ENCODE results near the gene DUOXA2.
"Not testable (repeated sequence)": the region's sequence is repeated elsewhere in the genome, so short reads cannot be mapped to it uniquely, and the experiment has no call there.

DUOXA2 gene

GRCh38 chr15:45097466-45097865 lies 16.7 kb upstream of the DUOXA2 start:
- Histone ChIP-seq H3K27me3 (ENCODE audit: control insufficient read depth in 1 of 2, insufficient read depth in 2 of 2, low read length in 2 of 2) (peaks cover 0 to 4% of the 10 kb centered on the region in 2 donors), H3K9me3 (ENCODE audit: control insufficient read depth in 2 of 2, low read length in 2 of 2) (no peaks in the 10 kb centered on the region), H3K4me1 (ENCODE audit: control insufficient read depth, insufficient read depth, low read length) (no peaks in the 10 kb centered on the region), H3K4me3 (ENCODE audit: low read length in 2 of 2) (no peak overlapping the region), H3K27ac (ENCODE audit: low read length) (no peak overlapping the region), H3K9ac (ENCODE audit: low read length in 2 of 2) (no peak overlapping the region), H3K36me3 (ENCODE audit: control insufficient read depth in 2 of 2, insufficient read depth in 2 of 2, low read length in 2 of 2) (no peaks in the 10 kb centered on the region)

DNA sequence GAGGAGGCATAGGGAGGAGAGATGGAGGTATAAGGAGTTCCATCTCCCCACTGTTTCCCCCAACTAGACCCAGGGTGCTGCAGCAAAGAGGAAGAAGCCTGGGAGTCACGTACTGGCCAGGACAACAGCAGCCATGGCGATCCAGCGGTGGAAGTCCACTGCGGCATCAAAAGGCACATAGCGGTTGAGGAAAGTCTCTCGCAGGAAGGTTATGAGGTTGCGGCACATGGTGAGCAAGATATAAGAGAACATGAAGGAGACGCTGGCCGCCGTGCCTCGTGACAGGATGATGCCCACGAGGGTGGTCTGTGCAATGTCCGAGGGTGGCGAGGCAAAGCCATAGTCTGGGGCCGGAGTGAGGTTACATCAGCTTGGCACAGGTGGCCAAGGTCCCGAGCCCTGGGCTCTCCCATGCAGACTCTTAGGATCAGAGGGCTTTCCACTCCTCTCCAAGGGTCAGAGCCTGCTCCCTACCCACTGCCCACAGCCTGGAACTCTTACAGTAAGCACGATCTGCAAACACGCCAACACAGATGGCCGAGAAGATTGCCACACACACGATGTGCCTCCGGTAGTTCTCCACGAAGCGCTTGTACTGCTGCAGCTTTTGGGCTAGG lies 14.5 kb upstream of the DUOXA2 start:
- no peaks in the 10 kb centered on the region for H3K4me1 ChIP-seq (ENCODE audit: control insufficient read depth, insufficient read depth, low read length)

DNA sequence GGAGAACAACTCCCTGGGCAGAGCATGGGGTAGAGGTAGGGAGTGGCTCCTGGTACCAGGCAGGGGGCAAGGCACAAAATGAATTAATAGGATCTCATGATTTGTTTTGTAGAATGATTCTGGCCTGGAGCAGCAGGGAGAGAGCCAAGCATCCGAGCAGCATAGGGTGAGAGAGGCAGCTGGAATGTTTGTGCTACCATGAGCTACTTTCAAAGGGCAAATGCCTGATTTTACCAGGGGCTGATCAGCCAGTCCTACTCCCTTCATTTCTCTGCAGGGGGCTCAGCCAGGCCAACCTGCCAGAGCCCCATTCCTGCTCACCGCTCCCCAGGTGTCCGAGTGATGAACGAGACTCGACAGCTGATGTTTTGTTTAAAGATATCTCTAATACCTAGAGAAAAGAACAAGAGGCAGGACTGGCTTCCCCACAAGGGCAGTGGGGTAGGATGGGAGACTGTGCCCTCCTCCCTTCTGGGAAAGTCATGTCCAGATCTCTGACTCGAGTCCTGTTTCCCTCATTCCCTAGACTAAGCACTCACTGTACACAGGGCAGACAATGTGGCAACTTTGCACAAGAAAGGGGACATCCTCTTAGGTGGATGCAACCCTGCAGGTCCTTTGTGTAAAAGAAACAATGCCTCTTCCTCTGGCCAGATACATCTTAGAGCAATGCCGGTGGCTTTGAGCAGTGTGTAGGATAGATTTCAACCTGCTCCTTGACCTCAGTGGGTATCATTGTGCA lies 13.1 kb upstream of the DUOXA2 start:
- Histone ChIP-seq H3K9me3 (ENCODE audit: control insufficient read depth in 2 of 2, low read length in 2 of 2) (no peaks in the 10 kb centered on the region), H3K9ac (ENCODE audit: low read length in 2 of 2) (no peak overlapping the region), H3K27ac (ENCODE audit: low read length) (no peak overlapping the region), H3K27me3 (ENCODE audit: control insufficient read depth in 1 of 2, insufficient read depth in 2 of 2, low read length in 2 of 2) (peaks cover 0 to 4% of the 10 kb centered on the region in 2 donors), H3K36me3 (ENCODE audit: control insufficient read depth in 2 of 2, insufficient read depth in 2 of 2, low read length in 2 of 2) (no peaks in the 10 kb centered on the region), H3K4me1 (ENCODE audit: control insufficient read depth, insufficient read depth, low read length) (no peaks in the 10 kb centered on the region), H3K4me3 (ENCODE audit: low read length in 2 of 2) (no peak overlapping the region)

More for the DNA sequence above, 14.5 kb upstream of the DUOXA2 start:
- no peak overlapping the region for H3K4me3 ChIP-seq (ENCODE audit: low read length in 2 of 2)
- H3K27me3 ChIP-seq (ENCODE audit: control insufficient read depth in 1 of 2, insufficient read depth in 2 of 2, low read length in 2 of 2) = peaks cover 0 to 4% of the 10 kb centered on the region in 2 donors
- no peaks in the 10 kb centered on the region for H3K36me3 ChIP-seq (ENCODE audit: control insufficient read depth in 2 of 2, insufficient read depth in 2 of 2, low read length in 2 of 2)
- H3K27ac ChIP-seq (ENCODE audit: low read length) = no peak overlapping the region
- no peak overlapping the region for H3K9ac ChIP-seq (ENCODE audit: low read length in 2 of 2)
- H3K9me3 ChIP-seq (ENCODE audit: control insufficient read depth in 2 of 2, low read length in 2 of 2) = no peaks in the 10 kb centered on the region

DNA sequence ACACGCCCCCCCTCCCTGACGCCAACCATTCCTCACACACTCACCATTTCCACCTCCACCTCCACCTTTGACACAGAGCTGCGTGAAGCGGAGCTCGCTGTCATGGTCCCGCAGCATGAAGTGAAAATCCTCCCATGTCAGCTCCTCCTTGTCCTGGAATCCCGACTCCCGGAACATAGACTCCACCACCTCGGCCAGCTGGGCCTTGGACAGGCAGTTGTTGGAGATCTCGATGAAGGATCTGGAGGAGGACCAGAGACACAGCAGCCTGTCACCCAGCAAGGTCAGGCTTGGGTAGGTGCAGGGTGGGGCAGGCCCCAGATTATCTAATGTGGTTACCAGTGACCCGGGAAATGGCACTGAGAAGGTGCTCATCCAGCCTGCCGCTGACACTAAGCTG lies 12.4 kb upstream of the DUOXA2 start:
- Histone ChIP-seq H3K4me1 (ENCODE audit: control insufficient read depth, insufficient read depth, low read length) (no peaks in the 10 kb centered on the region), H3K27me3 (ENCODE audit: control insufficient read depth in 1 of 2, insufficient read depth in 2 of 2, low read length in 2 of 2) (peaks cover 0 to 4% of the 10 kb centered on the region in 2 donors), H3K36me3 (ENCODE audit: control insufficient read depth in 2 of 2, insufficient read depth in 2 of 2, low read length in 2 of 2) (no peaks in the 10 kb centered on the region), H3K9me3 (ENCODE audit: control insufficient read depth in 2 of 2, low read length in 2 of 2) (no peaks in the 10 kb centered on the region), H3K27ac (ENCODE audit: low read length) (no peak overlapping the region), H3K4me3 (ENCODE audit: low read length in 2 of 2) (no peak overlapping the region), H3K9ac (ENCODE audit: low read length in 2 of 2) (no peak overlapping the region)

GRCh38 chr15:45102226-45102625 lies 11.9 kb upstream of the DUOXA2 start:
- no peaks in the 10 kb centered on the region for H3K9me3 ChIP-seq (ENCODE audit: control insufficient read depth in 2 of 2, low read length in 2 of 2)
- no peak overlapping the region for H3K27ac ChIP-seq (ENCODE audit: low read length)
- no peak overlapping the region for H3K9ac ChIP-seq (ENCODE audit: low read length in 2 of 2)
- no peak overlapping the region for H3K4me3 ChIP-seq (ENCODE audit: low read length in 2 of 2)
- H3K27me3 ChIP-seq (ENCODE audit: control insufficient read depth in 1 of 2, insufficient read depth in 2 of 2, low read length in 2 of 2) = peaks cover 0 to 4% of the 10 kb centered on the region in 2 donors
- H3K36me3 ChIP-seq (ENCODE audit: control insufficient read depth in 2 of 2, insufficient read depth in 2 of 2, low read length in 2 of 2) = no peaks in the 10 kb centered on the region
- H3K4me1 ChIP-seq (ENCODE audit: control insufficient read depth, insufficient read depth, low read length) = no peaks in the 10 kb centered on the region

- H3K9ac ChIP-seq (ENCODE audit: low read length in 2 of 2); H3K4me1 ChIP-seq (ENCODE audit: control insufficient read depth, insufficient read depth, low read length); H3K4me3 ChIP-seq (ENCODE audit: low read length in 2 of 2); H3K27ac ChIP-seq (ENCODE audit: low read length); H3K9me3 ChIP-seq (ENCODE audit: control insufficient read depth in 2 of 2, low read length in 2 of 2); H3K36me3 ChIP-seq (ENCODE audit: control insufficient read depth in 2 of 2, insufficient read depth in 2 of 2, low read length in 2 of 2): not testable (repeated sequence)
- H3K27me3 ChIP-seq (ENCODE audit: control insufficient read depth in 1 of 2, insufficient read depth in 2 of 2, low read length in 2 of 2) = peaks cover under 1 to 13% of the 10 kb centered on the region in 2 donors
These were observed 10.0 kb upstream of the DUOXA2 start for GRCh38 chr15:45104170-45104569.

GRCh38 chr15:45105586-45105985 lies 8.5 kb upstream of the DUOXA2 start:
- peaks cover 12 to 27% of the 10 kb centered on the region in 2 donors for H3K27me3 ChIP-seq (ENCODE audit: control insufficient read depth in 1 of 2, insufficient read depth in 2 of 2, low read length in 2 of 2)
- no peak overlapping the region for H3K27ac ChIP-seq (ENCODE audit: low read length)
- H3K36me3 ChIP-seq (ENCODE audit: control insufficient read depth in 2 of 2, insufficient read depth in 2 of 2, low read length in 2 of 2) = no peaks in the 10 kb centered on the region
- H3K9ac ChIP-seq (ENCODE audit: low read length in 2 of 2) = no peak overlapping the region
- no peaks in the 10 kb centered on the region for H3K9me3 ChIP-seq (ENCODE audit: control insufficient read depth in 2 of 2, low read length in 2 of 2)
- H3K4me1 ChIP-seq (ENCODE audit: control insufficient read depth, insufficient read depth, low read length) = no peaks in the 10 kb centered on the region
- no peak overlapping the region for H3K4me3 ChIP-seq (ENCODE audit: low read length in 2 of 2)

DNA sequence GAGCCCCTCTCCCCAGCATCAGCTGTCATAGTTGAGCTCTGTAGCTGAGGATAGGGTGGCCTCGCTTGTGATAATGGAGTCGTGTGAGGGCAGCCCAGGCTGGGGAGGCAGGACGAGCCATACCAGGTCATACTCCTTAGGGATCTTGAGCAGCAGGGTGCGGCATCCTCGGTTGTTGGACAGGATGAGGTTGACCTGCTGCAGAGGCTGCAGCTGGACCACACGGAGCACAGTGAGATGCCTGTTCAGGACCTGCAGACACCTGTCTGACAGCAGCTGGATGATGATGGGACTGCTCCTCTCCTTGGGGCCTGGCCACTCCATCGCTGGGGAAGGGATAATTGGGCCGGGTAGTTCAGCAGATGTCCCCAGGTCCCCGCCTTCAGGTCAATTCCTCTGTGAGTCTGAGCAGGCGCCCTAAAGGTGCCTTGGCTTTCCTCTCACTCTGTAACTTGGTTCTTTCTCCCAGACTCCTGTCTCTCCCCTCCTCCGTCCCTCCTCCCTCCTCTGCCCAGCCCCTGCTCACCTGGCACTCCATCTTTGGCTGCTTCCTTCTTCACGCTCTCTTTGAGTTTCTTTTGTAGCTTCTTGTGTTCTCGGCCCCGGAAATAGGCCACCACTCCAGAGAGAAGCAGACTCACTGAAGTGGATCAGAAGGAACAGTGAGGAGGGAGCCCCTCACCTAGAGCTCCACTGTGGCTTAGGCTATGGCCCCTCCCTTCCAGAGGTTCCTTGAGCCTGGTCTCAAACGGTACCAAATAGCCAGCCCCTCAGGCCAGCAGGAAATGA lies 7.9 kb upstream of the DUOXA2 start:
- H3K27ac ChIP-seq (ENCODE audit: low read length) = no peak overlapping the region
- peaks cover 12 to 28% of the 10 kb centered on the region in 2 donors for H3K27me3 ChIP-seq (ENCODE audit: control insufficient read depth in 1 of 2, insufficient read depth in 2 of 2, low read length in 2 of 2)
- no peaks in the 10 kb centered on the region for H3K4me1 ChIP-seq (ENCODE audit: control insufficient read depth, insufficient read depth, low read length)
- H3K36me3 ChIP-seq (ENCODE audit: control insufficient read depth in 2 of 2, insufficient read depth in 2 of 2, low read length in 2 of 2) = no peaks in the 10 kb centered on the region
- H3K9me3 ChIP-seq (ENCODE audit: control insufficient read depth in 2 of 2, low read length in 2 of 2) = no peaks in the 10 kb centered on the region
- H3K9ac ChIP-seq (ENCODE audit: low read length in 2 of 2) = no peak overlapping the region
- no peak overlapping the region for H3K4me3 ChIP-seq (ENCODE audit: low read length in 2 of 2)

DNA sequence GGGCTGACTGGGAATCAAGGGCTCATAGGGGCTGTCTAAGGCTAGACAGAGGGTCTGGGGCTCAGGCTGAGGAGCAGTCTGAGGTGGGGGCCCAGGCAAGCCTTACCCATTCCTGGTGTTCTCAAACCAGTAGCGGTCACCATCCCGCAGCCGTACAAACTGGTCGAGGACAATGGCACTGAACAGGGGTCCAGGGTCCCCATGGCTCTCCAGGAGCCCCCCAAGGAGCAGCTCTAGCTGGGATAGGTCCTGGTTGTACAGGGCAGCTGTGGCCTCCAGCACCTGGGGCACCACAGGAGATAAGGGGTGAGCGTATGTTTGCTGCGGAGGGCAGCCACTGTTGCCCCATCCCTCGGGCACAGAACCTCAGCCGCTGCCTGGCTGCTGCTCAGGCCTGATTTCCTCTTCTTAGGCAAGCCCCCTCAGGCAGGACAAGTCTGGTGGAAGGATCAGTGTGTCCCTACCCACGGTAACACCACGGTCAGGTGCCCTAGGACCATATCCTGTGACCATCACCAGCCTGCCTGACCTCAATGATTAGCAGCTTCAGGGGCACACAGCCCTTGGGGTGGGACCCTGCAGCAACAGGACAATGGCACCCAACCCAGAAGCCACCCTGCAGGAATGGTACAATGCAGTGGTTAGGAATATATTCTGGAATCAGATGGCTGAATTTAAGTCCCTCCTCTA lies 6.0 kb upstream of the DUOXA2 start:
- peaks cover 31 to 37% of the 10 kb centered on the region in 2 donors for H3K27me3 ChIP-seq (ENCODE audit: control insufficient read depth in 1 of 2, insufficient read depth in 2 of 2, low read length in 2 of 2)
- no peak overlapping the region for H3K27ac ChIP-seq (ENCODE audit: low read length)
- no peak overlapping the region for H3K4me3 ChIP-seq (ENCODE audit: low read length in 2 of 2)

GRCh38 chr15:45110256-45110820 lies 3.8 kb upstream of the DUOXA2 start:
- Histone ChIP-seq H3K9me3 (ENCODE audit: control insufficient read depth in 2 of 2, low read length in 2 of 2) (no peaks in the 10 kb centered on the region), H3K4me3 (ENCODE audit: low read length in 2 of 2) (no peak overlapping the region), H3K9ac (ENCODE audit: low read length in 2 of 2) (no peak overlapping the region), H3K4me1 (ENCODE audit: control insufficient read depth, insufficient read depth, low read length) (peaks cover 7% of the 10 kb centered on the region), H3K27me3 (ENCODE audit: control insufficient read depth in 1 of 2, insufficient read depth in 2 of 2, low read length in 2 of 2) (peaks cover 52 to 59% of the 10 kb centered on the region in 2 donors), H3K36me3 (ENCODE audit: control insufficient read depth in 2 of 2, insufficient read depth in 2 of 2, low read length in 2 of 2) (no peaks in the 10 kb centered on the region), H3K27ac (ENCODE audit: low read length) (no peak overlapping the region)

More for the DNA sequence above, 6.0 kb upstream of the DUOXA2 start:
- no peak overlapping the region for H3K9ac ChIP-seq (ENCODE audit: low read length in 2 of 2)
- H3K36me3 ChIP-seq (ENCODE audit: control insufficient read depth in 2 of 2, insufficient read depth in 2 of 2, low read length in 2 of 2) = no peaks in the 10 kb centered on the region
- H3K9me3 ChIP-seq (ENCODE audit: control insufficient read depth in 2 of 2, low read length in 2 of 2) = no peaks in the 10 kb centered on the region
- peaks cover 5% of the 10 kb centered on the region for H3K4me1 ChIP-seq (ENCODE audit: control insufficient read depth, insufficient read depth, low read length)

Measured in stomach smooth muscle (tissue), 2 donors.